ENCODE data around the gene TTN. TPM values are rescaled to one million over a fixed set of nuclear protein-coding genes. Genes with fewer than 3 reads are reported as not detected.

The TTN gene
- total RNA-seq, 4 donors from 2014 or later, result 0.19 to 3.1 (median 1.7) TPM

GRCh38 chr2:178775975-178776374 lies 31.2 kb downstream of the TTN start:
- 88 to 93% methylated on average over 7 of the region's 7 CpGs for WGBS, 2 donors
- no peak for TF ChIP-seq POLR2A (IDR thresholded peaks at IDR 0.05)
- no peak for TF ChIP-seq CTCF (IDR thresholded peaks at IDR 0.05)

GRCh38 chr2:178770518-178770917 lies 36.7 kb downstream of the TTN start:
- TF ChIP-seq POLR2A (IDR thresholded peaks at IDR 0.05) (no peak), CTCF (IDR thresholded peaks at IDR 0.05) (no peak)
- Histone ChIP-seq H3K9me3 (no peaks in the 10 kb centered on the region), H3K36me3 (no peaks in the 10 kb centered on the region), H3K4me3 (no peak overlapping the region), H3K4me1 (no peaks in the 10 kb centered on the region), H3K27ac (no peak overlapping the region), H3K27me3 (no peaks in the 10 kb centered on the region)
- WGBS, 2 donors, result 80 to 84% methylated on average over 2 of the region's 2 CpGs
- intact Hi-C loops (cut with DNase I), result no loop called here
- DNase-seq, result no peak

More at GRCh38 chr2:178775975-178776374, 31.2 kb downstream of the TTN start:
- intact Hi-C loops (cut with DNase I), result no loop called here
- Histone ChIP-seq H3K9me3 (no peaks in the 10 kb centered on the region), H3K4me3 (no peak overlapping the region), H3K27ac (no peak overlapping the region), H3K27me3 (no peaks in the 10 kb centered on the region), H3K36me3 (no peaks in the 10 kb centered on the region), H3K4me1 (no peaks in the 10 kb centered on the region)
- DNase-seq, result no peak

- no peaks in the 10 kb centered on the region for H3K27me3 ChIP-seq
- H3K4me3 ChIP-seq, result no peak overlapping the region
- H3K36me3 ChIP-seq, result no peaks in the 10 kb centered on the region
- H3K4me1 ChIP-seq, result no peaks in the 10 kb centered on the region
- TF ChIP-seq POLR2A (IDR thresholded peaks at IDR 0.05) (no peak), CTCF (IDR thresholded peaks at IDR 0.05) (no peak)
- 70 to 73% methylated on average over 11 of the region's 11 CpGs for WGBS, 2 donors
- DNase-seq, result no peak
- intact Hi-C loops (cut with DNase I), result no loop called here
- no peak overlapping the region for H3K27ac ChIP-seq
- no peaks in the 10 kb centered on the region for H3K9me3 ChIP-seq
These were observed 39.8 kb downstream of the TTN start for GRCh38 chr2:178767094-178768060.

GRCh38 chr2:178764097-178764496 lies 43.1 kb downstream of the TTN start:
- intact Hi-C loops (cut with DNase I), result no loop called here
- no peak for DNase-seq
- Histone ChIP-seq H3K36me3 (no peaks in the 10 kb centered on the region), H3K27ac (no peak overlapping the region), H3K4me3 (no peak overlapping the region), H3K27me3 (no peaks in the 10 kb centered on the region), H3K9me3 (no peaks in the 10 kb centered on the region), H3K4me1 (no peaks in the 10 kb centered on the region)
- TF ChIP-seq CTCF (IDR thresholded peaks at IDR 0.05) (no peak), POLR2A (IDR thresholded peaks at IDR 0.05) (no peak)
- 29 to 47% methylated on average over 3 of the region's 3 CpGs for WGBS, 2 donors

- H3K4me1 ChIP-seq, result no peaks in the 10 kb centered on the region
- WGBS, 2 donors, result 7 to 9% methylated on average over 2 of the region's 2 CpGs
- DNase-seq, result no peak
- H3K4me3 ChIP-seq, result no peak overlapping the region
- H3K36me3 ChIP-seq, result no peaks in the 10 kb centered on the region
- TF ChIP-seq CTCF (IDR thresholded peaks at IDR 0.05), result peak; percentile 23 to 60 (median 47)
- no peak for TF ChIP-seq POLR2A (IDR thresholded peaks at IDR 0.05)
- H3K9me3 ChIP-seq, result no peaks in the 10 kb centered on the region
- H3K27me3 ChIP-seq, result no peaks in the 10 kb centered on the region
- no peak overlapping the region for H3K27ac ChIP-seq
- intact Hi-C loops (cut with DNase I), result no loop called here
These were observed 45.4 kb downstream of the TTN start for GRCh38 chr2:178761759-178762371.

All from esophagus squamous epithelium (tissue), 5 donors.